Measurements from ENCODE around the gene LAX1.

DNA sequence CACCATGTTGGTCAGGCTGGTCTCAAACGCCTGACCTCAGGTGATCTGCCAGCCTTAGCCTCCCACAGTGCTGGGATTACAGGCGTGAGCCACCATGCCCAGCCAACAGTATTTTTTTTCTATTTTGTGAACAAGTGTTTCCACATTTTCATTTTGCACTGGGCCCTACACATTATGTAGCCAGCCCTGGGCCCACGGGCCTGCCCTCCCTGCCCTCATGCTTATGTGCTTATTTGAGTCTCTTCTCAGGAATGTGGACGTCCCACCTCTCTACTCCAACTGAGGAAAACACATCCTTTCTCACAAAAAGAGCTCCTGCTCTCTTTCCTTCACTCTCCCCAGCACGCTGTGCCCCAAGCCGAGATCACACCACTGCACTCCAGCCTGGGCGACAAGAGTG lies 17.0 kb downstream of the LAX1 start:
- TF ChIP-seq CTCF (IDR thresholded peaks at IDR 0.05; ENCODE audit: low read depth, low read length) (no peak), EZH2phosphoT487 (IDR thresholded peaks at IDR 0.05; ENCODE audit: low read depth) (no peak)
